Left ventricle myocardium inferior (tissue), 1 donor: ENCODE data around the gene GJC3. TPM values are rescaled to one million over a fixed set of nuclear protein-coding genes. Genes with fewer than 3 reads are reported as not detected.
"Not testable (repeated sequence)": the region's sequence is repeated elsewhere in the genome, so short reads cannot be mapped to it uniquely, and the experiment has no call there.

Source experiments
- DNase-seq: peaks from one replicate; pipeline ENCODE4 v3.0.0-alpha.2; 2020
- H3K27ac ChIP-seq: fragments of 200-600 bp; replicated peaks from 2 replicates; pipeline ENCODE4 v1.8.0; 2021
- H3K27me3 ChIP-seq: fragments of 200-600 bp; 2 replicates; pipeline ENCODE4 v1.8.0; 2021; ENCODE audit warnings: low read depth
- H3K36me3 ChIP-seq: fragments of 200-600 bp; 2 replicates; pipeline ENCODE4 v1.8.0; 2021
- H3K4me1 ChIP-seq: fragments of 200-600 bp; 2 replicates; pipeline ENCODE4 v1.8.0; 2021
- H3K4me3 ChIP-seq: fragments of 200-600 bp; 2 replicates; pipeline ENCODE4 v1.8.0; 2021; ENCODE audit warnings: mild to moderate bottlenecking, moderate library complexity
- H3K9me3 ChIP-seq: fragments of 200-600 bp; replicated peaks from 2 replicates; pipeline ENCODE4 v1.8.0; 2021
- CTCF ChIP-seq: fragments of 200-600 bp; IDR thresholded peaks from 2 replicates; pipeline ENCODE4 v1.8.0; 2021; ENCODE audit warnings: antibody characterized with exemption, mild to moderate bottlenecking, borderline replicate concordance
- intact Hi-C: fragments of 100-400 bp; cut with micrococcal nuclease; formaldehyde crosslinking; loops from one replicate; pipeline ENCODE4 v1.11.0; 2022
- total RNA-seq: library from RNA; stranded (reverse); fragmentation: NEBNext Ultra II Directional; extraction: Animal tissue kit (Norgen Biotek cat#: 25700); gene quantifications from one replicate; pipeline ENCODE4 v1.2.1, GENCODE V29; 2021
- donor health status: DM: no; HTN: yes; CAD: no; lungs with severe emphysema.

Gene GJC3
- total RNA-seq, 1 donor from 2014 or later = 0.27 TPM

DNA sequence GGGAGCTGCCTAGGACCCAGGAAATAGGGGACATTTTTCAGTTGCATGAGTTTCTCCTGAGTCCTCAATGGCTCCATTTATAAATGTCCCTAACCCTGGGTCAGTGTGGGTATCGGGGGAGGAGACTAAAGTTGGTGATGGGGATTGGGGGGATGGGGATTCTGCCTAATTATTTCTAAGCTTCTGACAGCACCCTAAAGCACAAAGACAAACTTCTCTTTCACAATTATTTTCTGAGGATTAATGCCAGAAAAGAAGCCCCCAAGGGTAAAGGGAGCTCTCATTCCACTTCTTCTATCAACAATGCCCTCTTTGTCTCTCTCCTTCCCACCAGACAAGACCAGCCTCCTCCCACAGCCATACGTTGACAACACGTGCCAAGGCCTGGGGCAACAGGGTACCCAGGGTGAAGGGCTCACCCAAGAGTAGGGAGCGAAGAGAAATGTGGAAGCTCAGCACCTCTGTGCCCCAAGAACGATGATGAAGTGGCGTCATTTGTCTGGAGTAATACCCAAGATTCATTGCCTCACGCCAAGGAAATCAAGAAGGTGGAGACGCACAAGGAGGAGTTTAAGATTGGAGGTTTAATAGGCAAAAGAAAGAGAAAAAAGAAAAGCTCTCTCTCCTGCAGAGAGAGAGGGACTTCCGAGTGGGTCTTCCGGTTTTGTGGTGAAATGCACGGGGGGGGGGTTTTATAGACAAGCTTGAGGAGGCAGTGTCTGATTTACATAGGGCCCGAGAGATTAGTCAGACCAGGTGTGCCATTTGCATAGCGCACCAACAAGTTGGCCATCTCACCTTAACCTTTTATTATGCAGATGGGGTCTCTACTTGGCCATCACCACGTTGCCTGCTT lies 14.4 kb upstream of the GJC3 start:
- no peak overlapping the region for H3K4me3 ChIP-seq
- intact Hi-C loops = no loop called here
- H3K27me3 ChIP-seq = peaks cover 26% of the 10 kb centered on the region
- no peak for DNase-seq
- H3K9me3 ChIP-seq = peaks cover under 1% of the 10 kb centered on the region
- H3K4me1 ChIP-seq = no peaks in the 10 kb centered on the region
- no peak for TF ChIP-seq CTCF
- H3K36me3 ChIP-seq = no peaks in the 10 kb centered on the region
- H3K27ac ChIP-seq = no peak overlapping the region

DNA sequence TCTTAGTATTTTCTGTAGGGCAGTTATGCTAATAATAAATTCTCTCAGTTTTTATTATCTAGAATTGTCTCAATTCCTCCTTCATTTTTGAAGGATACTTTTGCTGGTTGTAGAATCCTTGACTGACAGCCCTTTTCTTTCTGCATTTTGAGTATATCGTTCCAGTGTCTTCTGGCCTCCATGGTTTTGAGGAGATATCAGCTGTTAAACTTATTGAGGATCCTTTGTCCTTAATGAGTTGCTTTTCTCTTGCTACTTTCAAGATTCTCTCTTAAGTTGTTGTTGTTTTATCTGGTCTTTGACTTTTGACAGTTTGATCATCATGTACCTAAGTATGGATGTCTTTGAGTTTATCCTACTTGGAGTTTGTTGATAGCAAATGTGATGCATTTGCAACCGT lies 8.9 kb upstream of the GJC3 start:
- DNase-seq = no peak
- Histone ChIP-seq H3K36me3 (no peaks in the 10 kb centered on the region), H3K4me1 (no peaks in the 10 kb centered on the region), H3K9me3 (peaks cover 9% of the 10 kb centered on the region), H3K4me3 (no peak overlapping the region), H3K27ac (no peak overlapping the region), H3K27me3 (peaks cover 10% of the 10 kb centered on the region)
- intact Hi-C loops = no loop called here
- no peak for TF ChIP-seq CTCF

- H3K27me3 ChIP-seq, H3K27ac ChIP-seq, DNase-seq, H3K36me3 ChIP-seq, H3K4me1 ChIP-seq, H3K9me3 ChIP-seq, intact Hi-C loops, H3K4me3 ChIP-seq: not testable (repeated sequence)
These were observed 5.6 kb upstream of the GJC3 start for GRCh38 chr7:99935009-99935408.

DNA sequence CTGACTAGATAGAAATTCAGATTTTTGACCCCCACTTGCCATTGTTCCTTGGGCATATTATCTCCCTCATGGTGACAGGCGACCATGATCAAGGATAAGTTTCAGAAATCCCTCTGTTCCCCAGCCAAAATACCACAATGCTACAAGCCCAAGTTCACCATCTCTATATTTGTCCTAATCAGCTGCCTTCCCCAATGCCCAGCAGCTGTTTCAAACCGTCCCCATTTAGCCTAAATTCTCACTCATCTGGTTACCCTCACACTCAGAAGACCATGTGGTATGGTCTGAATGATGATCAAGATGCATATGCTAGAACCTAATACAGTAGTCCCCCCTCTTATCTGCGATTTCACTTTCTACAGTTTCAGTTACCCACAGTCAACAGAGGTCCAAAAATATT lies 956 bp upstream of the GJC3 start:
- no peak for DNase-seq
- Histone ChIP-seq H3K9me3 (no peaks in the 10 kb centered on the region), H3K27me3 (no peaks in the 10 kb centered on the region), H3K36me3 (no peaks in the 10 kb centered on the region), H3K4me3 (no peak overlapping the region), H3K27ac (peak overlapping the region; percentile 81), H3K4me1 (peaks cover 22% of the 10 kb centered on the region)
- intact Hi-C loops = no loop called here
- TF ChIP-seq CTCF = no peak

DNA sequence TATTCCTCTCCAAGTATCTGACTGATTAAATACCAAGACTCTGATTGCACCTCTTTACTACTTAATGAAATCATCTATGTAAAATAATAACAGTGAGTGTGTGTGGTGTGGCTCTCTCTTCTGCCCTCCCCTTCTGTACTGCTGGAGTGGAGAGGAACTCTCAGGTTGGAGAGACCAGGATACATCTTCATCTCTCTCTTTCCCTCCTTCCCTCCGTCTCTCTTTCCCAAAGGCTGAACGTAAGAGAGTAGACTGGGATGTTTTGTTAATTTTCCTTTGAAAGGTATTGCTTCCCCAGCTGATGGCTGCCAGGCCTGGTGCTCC lies 272 bp upstream of the GJC3 start:
- intact Hi-C loops = no loop called here
- H3K36me3 ChIP-seq = no peaks in the 10 kb centered on the region
- peak overlapping the region; percentile 58 for H3K4me3 ChIP-seq
- TF ChIP-seq CTCF = no peak
- peak overlapping the region; percentile 81 for H3K27ac ChIP-seq
- no peaks in the 10 kb centered on the region for H3K9me3 ChIP-seq
- H3K27me3 ChIP-seq = no peaks in the 10 kb centered on the region
- H3K4me1 ChIP-seq = peaks cover 22% of the 10 kb centered on the region
- no peak for DNase-seq

DNA sequence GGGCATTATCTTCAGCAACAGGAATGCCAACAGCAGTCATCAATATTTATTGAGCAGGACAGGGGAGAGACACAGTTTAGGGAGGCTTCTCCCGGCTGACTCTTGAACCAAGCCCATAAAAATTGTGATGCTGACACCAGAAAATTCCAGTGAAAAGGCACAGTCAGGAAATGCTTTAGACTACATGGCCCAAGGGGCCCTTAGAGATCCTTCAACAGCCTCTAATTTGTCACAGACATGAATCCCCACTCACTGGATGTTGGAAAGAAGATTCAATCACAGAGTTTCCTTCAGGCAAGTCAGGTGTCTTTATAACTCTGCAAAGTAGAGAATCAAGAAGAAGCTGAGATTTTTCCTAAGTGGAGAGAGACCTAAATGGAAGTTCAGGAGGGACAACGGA lies 1.2 kb downstream of the GJC3 start:
- no peak for TF ChIP-seq CTCF
- H3K4me3 ChIP-seq = no peak overlapping the region
- H3K9me3 ChIP-seq = no peaks in the 10 kb centered on the region
- H3K27ac ChIP-seq = peak overlapping the region; percentile 81
- intact Hi-C loops = no loop called here
- peaks cover 22% of the 10 kb centered on the region for H3K4me1 ChIP-seq
- DNase-seq = no peak
- H3K36me3 ChIP-seq = no peaks in the 10 kb centered on the region
- H3K27me3 ChIP-seq = no peaks in the 10 kb centered on the region
